ENCODE results near the gene EGLN3.

GRCh38 chr14:33876274-33876673 lies 74.6 kb downstream of the EGLN3 start:
- TF ChIP-seq EZH2 (IDR thresholded peaks at IDR 0.05; ENCODE audit: low read length, unreplicated experiment) (no peak), CTCF (conservative IDR thresholded peaks at IDR 0.05; ENCODE audit: low read depth, low read length) (no peak)

Measured in PC-3 (cell line).